Rectal smooth muscle tissue (tissue), 1 donor: Measurements from ENCODE around the gene ARF6.
A peak's percentile ranks its signal among the peaks of the same experiment; 100 is the strongest.
"Not testable (repeated sequence)": the region's sequence is repeated elsewhere in the genome, so short reads cannot be mapped to it uniquely, and the experiment has no call there.

Experiments used
- H3K27ac ChIP-seq: one replicate; pipeline ENCODE4 v1.7.0; 2013; ENCODE audit warnings: low read depth, low read length, inconsistent platforms
- H3K27me3 ChIP-seq: one replicate; pipeline ENCODE4 v1.7.0; 2013; ENCODE audit warnings: low read length; ENCODE audit not compliant: control insufficient read depth, insufficient read depth
- H3K36me3 ChIP-seq: one replicate; pipeline ENCODE4 v1.7.0; 2013; ENCODE audit warnings: low read length; ENCODE audit not compliant: control insufficient read depth, insufficient read depth
- H3K4me1 ChIP-seq: one replicate; pipeline ENCODE4 v1.7.0; 2013; ENCODE audit warnings: low read length; ENCODE audit not compliant: control insufficient read depth, insufficient read depth
- H3K4me3 ChIP-seq: one replicate; pipeline ENCODE4 v1.7.0; 2013; ENCODE audit warnings: low read length
- H3K9ac ChIP-seq: one replicate; pipeline ENCODE4 v1.7.0; 2013; ENCODE audit warnings: low read length

The ARF6 gene

DNA sequence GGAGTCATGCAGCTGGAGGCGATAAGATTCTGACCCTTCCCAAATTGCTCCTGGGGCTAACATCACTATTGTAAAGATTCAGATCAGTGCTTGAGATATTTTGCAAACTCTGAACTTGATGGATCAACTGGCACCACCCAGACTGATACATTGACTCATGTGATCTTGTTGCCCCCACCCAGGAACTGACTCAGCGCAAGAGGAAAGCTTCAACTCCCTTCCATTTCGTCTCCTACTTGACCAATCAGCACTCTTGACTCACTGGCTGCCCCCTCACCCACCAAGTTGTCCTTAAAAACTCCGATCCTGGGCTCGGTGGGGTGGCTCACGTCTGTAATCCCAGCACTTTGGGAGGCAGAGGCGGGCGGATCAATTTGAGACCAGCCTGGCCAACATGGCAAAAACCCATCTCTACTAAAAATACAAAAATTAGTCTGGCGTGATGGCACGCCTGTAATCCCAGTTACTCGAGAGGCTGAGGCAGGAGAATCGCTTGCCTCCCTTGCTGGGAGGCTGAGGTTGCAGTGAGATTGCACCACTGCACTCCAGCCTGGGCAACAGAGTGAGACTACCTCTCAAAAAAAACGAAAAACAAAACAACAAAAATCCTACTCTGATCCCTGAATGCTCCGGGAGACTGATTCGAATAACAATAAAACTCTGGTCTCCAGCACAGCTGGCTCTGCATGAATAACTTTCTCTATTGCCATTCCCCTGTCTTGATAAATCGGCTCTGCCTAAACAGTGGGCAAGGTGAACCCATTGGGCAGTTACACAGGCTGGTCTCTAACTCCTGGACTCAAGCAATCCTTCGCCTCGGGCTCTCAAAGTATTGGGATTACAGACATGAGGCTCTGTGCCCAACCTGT lies 9.8 kb upstream of the ARF6 start:
- no peak overlapping the region for H3K9ac ChIP-seq
- no peak overlapping the region for H3K4me3 ChIP-seq
- no peaks in the 10 kb centered on the region for H3K4me1 ChIP-seq
- H3K36me3 ChIP-seq: no peaks in the 10 kb centered on the region
- H3K27me3 ChIP-seq: no peaks in the 10 kb centered on the region
- no peak overlapping the region for H3K27ac ChIP-seq

DNA sequence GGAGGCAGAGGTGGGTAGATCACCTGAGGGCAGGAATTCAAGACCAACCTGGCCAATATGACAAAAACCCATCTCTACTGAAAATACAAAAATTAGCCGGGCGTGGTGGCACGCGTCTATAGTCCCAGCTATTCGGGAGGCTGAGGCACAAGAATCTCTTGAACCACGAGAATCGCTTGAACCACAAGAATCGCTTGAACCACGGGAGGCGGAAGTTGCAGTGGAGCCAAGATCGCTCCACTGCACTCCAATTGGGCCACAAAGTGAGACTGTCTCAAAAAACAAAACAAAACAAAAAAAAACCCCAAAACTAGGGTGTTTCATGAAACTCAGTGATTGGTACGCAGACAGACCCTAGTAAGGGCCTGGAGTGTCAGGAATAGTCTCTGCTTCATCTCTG lies 6.4 kb upstream of the ARF6 start:
- H3K27ac ChIP-seq: no peak overlapping the region
- H3K4me3 ChIP-seq: no peak overlapping the region
- H3K27me3 ChIP-seq: no peaks in the 10 kb centered on the region
- H3K4me1 ChIP-seq: no peaks in the 10 kb centered on the region
- no peak overlapping the region for H3K9ac ChIP-seq
- no peaks in the 10 kb centered on the region for H3K36me3 ChIP-seq

DNA sequence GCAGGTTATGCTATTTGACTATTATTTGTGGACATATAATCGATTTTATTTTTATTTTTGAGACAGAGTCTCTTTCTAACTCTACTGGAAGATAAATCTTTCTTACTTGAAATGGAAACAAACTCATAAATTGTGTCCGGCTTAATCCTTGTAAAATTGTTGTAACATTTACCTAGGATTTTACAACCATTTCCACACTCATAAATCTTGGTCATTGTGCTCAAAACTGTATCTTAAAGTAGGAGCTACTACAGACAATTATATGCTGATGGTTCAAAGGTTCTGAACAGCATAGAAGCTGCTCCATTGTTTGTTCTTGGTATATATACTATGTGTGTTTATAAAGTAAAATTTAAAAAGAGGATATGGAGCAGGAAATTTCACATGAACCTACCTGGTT lies 4.6 kb upstream of the ARF6 start:
- Histone ChIP-seq H3K27ac (no peak overlapping the region), H3K4me3 (no peak overlapping the region)

DNA sequence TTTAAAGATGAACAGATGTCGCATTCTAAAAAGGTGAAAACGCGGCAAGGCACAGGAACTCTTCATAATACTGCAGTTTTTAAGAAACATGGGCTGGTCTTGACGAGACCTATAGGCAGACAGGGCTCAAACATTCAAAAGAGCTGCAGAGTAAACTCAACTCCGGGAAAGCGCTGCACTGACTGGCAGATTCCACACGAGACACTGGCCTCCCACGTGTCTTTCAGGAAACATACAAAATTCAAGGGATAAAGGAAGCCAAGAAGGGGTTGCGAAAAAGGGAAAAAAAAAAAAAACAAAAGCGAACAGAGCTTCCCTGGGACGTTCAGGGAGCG lies 614 bp upstream of the ARF6 start:
- Histone ChIP-seq H3K4me1 (peaks cover 16% of the 10 kb centered on the region), H3K9ac (peak overlapping the region; percentile 91), H3K36me3 (peaks cover 5% of the 10 kb centered on the region), H3K4me3 (peak overlapping the region; percentile 74), H3K27ac (peak overlapping the region; percentile 100), H3K27me3 (no peaks in the 10 kb centered on the region)

More for the DNA sequence above, 4.6 kb upstream of the ARF6 start:
- Histone ChIP-seq H3K9ac (no peak overlapping the region), H3K4me1 (peaks cover 4% of the 10 kb centered on the region), H3K27me3 (no peaks in the 10 kb centered on the region), H3K36me3 (no peaks in the 10 kb centered on the region)

DNA sequence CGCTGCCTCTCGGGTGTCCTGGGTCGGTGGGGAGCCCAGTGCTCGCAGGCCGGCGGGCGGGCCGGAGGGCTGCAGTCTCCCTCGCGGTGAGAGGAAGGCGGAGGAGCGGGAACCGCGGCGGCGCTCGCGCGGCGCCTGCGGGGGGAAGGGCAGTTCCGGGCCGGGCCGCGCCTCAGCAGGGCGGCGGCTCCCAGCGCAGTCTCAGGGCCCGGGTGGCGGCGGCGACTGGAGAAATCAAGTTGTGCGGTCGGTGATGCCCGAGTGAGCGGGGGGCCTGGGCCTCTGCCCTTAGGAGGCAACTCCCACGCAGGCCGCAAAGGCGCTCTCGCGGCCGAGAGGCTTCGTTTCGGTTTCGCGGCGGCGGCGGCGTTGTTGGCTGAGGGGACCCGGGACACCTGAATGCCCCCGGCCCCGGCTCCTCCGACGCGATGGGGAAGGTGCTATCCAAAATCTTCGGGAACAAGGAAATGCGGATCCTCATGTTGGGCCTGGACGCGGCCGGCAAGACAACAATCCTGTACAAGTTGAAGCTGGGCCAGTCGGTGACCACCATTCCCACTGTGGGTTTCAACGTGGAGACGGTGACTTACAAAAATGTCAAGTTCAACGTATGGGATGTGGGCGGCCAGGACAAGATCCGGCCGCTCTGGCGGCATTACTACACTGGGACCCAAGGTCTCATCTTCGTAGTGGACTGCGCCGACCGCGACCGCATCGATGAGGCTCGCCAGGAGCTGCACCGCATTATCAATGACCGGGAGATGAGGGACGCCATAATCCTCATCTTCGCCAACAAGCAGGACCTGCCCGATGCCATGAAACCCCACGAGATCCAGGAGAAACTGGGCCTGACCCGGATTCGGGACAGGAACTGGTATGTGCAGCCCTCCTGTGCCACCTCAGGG lies 679 bp downstream of the ARF6 start:
- peaks cover 21% of the 10 kb centered on the region for H3K4me1 ChIP-seq
- peak overlapping the region; percentile 100 for H3K9ac ChIP-seq
- no peaks in the 10 kb centered on the region for H3K27me3 ChIP-seq
- peak overlapping the region; percentile 100 for H3K27ac ChIP-seq
- H3K36me3 ChIP-seq: peaks cover 5% of the 10 kb centered on the region
- peak overlapping the region; percentile 98 for H3K4me3 ChIP-seq

DNA sequence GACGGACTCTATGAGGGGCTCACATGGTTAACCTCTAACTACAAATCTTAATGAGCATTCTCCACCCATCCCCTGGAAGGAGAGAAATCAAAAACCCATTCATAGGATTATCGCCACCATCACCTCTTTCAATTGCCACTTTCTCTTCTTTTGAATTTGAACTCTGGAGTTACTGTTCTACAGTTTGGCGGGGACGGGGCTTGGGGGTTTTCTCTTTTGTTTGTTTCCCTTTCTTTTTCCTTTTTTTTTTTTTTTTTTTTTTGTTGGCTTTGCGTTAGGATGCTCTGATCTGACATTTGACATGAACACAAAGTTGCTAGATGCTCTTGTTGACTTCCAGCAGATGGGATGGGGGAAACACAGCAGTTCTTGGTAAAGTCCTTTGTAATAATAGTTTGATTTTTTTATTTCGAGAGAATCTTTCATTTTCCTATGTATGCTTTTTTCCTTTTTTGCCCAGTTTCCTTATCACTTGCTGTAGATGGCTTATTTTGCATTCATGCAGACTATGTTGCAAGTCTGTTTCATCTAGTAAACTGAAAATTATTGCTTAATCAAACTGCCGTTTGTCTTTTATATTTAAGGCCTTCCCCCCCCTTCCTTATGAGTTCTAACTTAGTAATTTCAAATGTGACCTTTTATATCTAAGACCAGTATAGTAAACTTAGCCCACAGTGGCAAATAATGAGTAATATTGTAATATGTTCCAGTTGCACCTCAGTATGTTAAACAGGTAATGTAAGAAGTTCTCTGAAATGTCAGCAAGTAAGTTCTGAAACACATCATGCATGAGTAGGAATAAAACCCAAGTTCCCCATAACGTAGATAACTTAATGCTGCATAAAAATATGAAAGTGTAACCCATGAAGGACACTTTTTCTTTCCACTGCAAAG lies 1.6 kb downstream of the ARF6 start:
- Histone ChIP-seq H3K27ac (peak overlapping the region; percentile 100), H3K4me1 (peaks cover 21% of the 10 kb centered on the region)
- not testable (repeated sequence) for H3K27me3 ChIP-seq

DNA sequence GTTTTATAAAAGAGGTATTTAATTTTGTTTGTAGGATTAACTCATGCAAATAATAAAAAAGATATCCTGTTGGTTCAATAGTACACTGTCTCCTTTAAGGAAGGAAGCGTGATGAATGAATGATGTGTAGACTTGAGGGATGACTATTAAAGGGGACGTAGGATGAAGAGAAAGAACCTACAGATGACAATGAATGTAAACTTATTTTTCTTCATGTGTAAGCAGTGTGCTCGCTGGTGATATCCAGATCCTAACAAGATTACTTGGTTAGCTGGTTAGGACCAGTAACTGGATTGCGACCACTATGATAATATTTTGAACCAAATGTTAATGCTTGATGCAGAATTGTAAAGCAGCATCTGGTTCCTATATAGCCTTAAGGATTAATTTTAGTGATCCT lies 2.6 kb downstream of the ARF6 start:
- H3K4me3 ChIP-seq: peak overlapping the region; percentile 98
- peaks cover 21% of the 10 kb centered on the region for H3K4me1 ChIP-seq
- peaks cover 5% of the 10 kb centered on the region for H3K36me3 ChIP-seq
- H3K27ac ChIP-seq: peak overlapping the region; percentile 28
- H3K9ac ChIP-seq: peak overlapping the region; percentile 16
- no peaks in the 10 kb centered on the region for H3K27me3 ChIP-seq

More for the DNA sequence above, 1.6 kb downstream of the ARF6 start:
- not testable (repeated sequence) for H3K36me3 ChIP-seq
- Histone ChIP-seq H3K9ac (peak overlapping the region; percentile 100), H3K4me3 (peak overlapping the region; percentile 98)

DNA sequence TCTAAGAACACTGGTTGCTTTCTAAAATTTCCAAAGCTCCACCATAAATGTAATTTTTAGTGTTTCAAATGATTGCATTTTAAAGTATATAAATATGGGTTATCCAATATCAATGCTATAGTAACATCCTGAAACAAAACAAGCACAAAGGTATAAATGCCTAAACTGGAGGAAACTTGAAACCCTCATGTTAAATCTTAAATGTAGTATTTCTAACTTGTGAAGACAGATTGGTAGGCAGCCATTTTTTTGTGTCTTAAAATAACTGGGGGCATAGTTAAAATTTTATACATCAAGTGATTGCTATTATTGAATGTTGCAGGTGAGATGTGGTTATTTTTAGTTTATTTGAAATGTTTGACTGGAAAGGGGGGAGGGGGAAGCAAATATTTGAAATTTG lies 3.4 kb downstream of the ARF6 start:
- H3K27me3 ChIP-seq, H3K9ac ChIP-seq, H3K36me3 ChIP-seq, H3K27ac ChIP-seq: not testable (repeated sequence)
- peak overlapping the region; percentile 98 for H3K4me3 ChIP-seq
- H3K4me1 ChIP-seq: peaks cover 21% of the 10 kb centered on the region

DNA sequence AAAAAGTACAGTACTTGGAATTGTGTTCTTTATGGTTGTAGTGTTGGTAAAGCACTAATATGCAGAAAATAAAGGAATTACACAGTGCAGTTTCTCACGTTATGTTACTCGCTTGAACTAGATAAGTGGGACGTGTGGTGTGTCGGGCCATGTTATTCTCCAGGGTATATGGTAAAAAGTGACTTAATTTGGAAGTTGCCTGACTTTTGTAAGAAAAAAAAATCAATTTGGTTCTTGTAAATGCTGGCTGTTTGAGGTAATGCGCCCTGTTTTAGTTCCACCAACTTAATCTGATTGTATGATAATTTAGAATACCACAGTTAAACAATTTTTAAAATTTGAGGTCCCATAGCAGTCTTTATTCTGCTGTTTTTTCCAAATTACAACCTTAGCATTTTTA lies 4.1 kb downstream of the ARF6 start:
- Histone ChIP-seq H3K36me3 (peaks cover 5% of the 10 kb centered on the region), H3K9ac (no peak overlapping the region), H3K27ac (no peak overlapping the region), H3K27me3 (no peaks in the 10 kb centered on the region), H3K4me3 (peak overlapping the region; percentile 44), H3K4me1 (peaks cover 19% of the 10 kb centered on the region)

DNA sequence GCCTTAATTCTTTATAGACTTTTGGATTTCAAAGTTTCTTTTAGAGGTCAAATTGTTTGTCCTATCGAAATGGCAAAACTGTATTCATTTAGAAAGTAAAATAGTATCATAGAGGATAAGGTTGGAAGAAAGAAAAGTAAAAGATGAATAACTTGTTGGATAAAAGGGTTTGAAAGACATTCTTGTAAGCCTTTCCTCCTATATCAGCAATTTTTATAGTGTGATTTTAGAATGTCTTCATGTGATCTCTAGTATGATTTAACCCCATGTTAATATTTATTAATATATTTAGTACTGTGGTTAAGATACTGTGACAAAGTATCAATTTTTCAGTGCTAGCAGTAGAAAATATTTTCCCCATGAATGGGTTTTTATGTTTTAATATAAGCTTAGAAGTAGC lies 4.5 kb downstream of the ARF6 start:
- Histone ChIP-seq H3K36me3 (peaks cover 5% of the 10 kb centered on the region), H3K4me3 (no peak overlapping the region), H3K9ac (no peak overlapping the region), H3K27me3 (no peaks in the 10 kb centered on the region), H3K4me1 (peaks cover 18% of the 10 kb centered on the region), H3K27ac (no peak overlapping the region)

DNA sequence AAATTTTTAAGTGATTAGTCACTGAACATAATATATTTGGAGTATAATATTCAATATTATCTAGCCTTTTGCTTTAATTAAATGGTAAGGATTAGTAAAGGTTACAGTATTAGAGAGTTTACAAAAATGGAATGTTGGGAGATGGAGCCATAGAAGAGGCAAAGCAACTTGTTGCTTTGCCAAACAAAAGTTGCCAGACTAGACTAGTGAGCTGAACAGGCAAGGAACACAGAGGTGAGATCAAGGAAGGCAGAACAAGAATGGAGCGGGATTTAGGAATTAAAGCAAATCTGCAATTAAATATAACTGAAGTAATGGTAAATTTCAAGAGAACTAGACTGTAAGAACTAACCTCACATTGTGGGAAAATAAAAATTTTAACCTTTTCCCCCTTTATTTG lies 5.1 kb downstream of the ARF6 start:
- H3K4me3 ChIP-seq: no peak overlapping the region
- no peak overlapping the region for H3K27ac ChIP-seq
- no peaks in the 10 kb centered on the region for H3K27me3 ChIP-seq
- H3K4me1 ChIP-seq: peaks cover 18% of the 10 kb centered on the region
- peaks cover 5% of the 10 kb centered on the region for H3K36me3 ChIP-seq
- no peak overlapping the region for H3K9ac ChIP-seq

DNA sequence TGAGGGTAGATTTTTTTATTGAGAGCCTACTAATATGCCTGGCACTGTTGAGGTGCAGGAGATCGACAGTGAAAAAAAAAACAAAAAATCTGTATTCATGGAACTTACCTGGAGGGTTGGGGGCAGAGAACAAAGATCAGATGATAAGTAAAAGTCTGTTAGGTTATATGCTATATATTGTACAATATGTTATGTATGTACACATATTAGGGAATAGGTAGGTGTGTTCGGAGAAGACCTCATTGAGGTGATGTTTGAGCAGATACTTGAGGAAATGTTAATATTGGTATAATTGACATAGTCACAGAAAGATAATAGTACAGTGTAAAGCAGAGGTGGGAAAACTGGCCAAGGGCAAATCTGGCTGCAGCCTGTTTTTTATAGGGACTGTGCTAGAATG lies 5.6 kb downstream of the ARF6 start:
- no peak overlapping the region for H3K4me3 ChIP-seq
- H3K27ac ChIP-seq: no peak overlapping the region
- no peak overlapping the region for H3K9ac ChIP-seq
- H3K36me3 ChIP-seq: peaks cover 5% of the 10 kb centered on the region
- no peaks in the 10 kb centered on the region for H3K27me3 ChIP-seq
- H3K4me1 ChIP-seq: peaks cover 18% of the 10 kb centered on the region
